ENCODE results near the gene HHLA2. TPM values are rescaled to one million over a fixed set of nuclear protein-coding genes. Genes with fewer than 3 reads are reported as not detected.
A peak's percentile ranks its signal among the peaks of the same experiment; 100 is the strongest.

HHLA2 gene
- total and polyA plus RNA-seq, 5 donors = not detected

DNA sequence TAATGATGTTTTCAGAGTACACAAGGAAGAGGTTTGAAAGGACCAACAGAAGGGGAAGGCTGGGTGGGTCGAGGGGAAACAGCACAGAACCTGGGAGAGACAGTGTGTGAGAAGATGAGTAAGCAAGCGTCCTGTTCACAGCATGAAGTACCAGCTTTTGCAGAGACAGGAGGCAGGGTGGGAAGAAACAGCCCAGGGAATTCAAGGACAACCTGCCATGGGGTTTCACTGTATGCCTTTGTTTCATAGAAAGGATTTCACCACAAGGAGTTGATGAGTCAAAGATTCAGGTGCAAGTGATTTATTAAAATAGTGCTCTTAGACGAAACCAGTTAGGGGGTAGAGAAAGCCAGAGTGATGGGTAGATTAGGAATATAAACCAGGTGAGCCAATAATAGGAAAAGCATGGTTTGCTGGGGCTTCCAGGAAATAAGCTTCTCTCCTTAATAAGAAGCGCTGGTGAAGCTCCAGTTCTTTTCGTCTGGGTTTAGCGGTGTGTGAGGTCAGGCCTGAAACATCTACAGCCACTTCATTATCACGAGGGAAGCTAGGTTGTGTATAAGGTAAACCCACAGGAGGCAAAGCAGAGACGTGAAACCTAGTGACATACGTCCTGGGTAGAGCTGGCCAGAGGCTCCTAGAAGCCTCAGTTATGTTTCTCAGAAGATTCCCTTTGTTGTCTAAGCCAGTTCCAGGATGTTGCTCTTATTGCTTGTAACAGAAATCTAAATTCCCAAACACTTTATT lies 3.9 kb downstream of the HHLA2 start:
- Histone ChIP-seq H3K4me1 (ENCODE audit: control insufficient read depth, insufficient read depth, low read length) (peaks cover 4% of the 10 kb centered on the region), H3K9me3 (ENCODE audit: control insufficient read depth, low read length) (no peaks in the 10 kb centered on the region), H3K27me3 (ENCODE audit: control insufficient read depth, insufficient read depth) (no peaks in the 10 kb centered on the region), H3K27ac (ENCODE audit: low read length) (no peak overlapping the region), H3K4me3 (ENCODE audit: low read length) (no peak overlapping the region)
- intact Hi-C loops (cut with DNase I) = no loop called here
- WGBS = 71% methylated on average over 9 of the region's 9 CpGs
- DNase-seq (no peak), ATAC-seq (no peak)

GRCh38 chr3:108301695-108302404 lies 5.5 kb downstream of the HHLA2 start:
- Histone ChIP-seq H3K27me3 (ENCODE audit: control insufficient read depth, insufficient read depth) (no peaks in the 10 kb centered on the region), H3K4me1 (ENCODE audit: control insufficient read depth, insufficient read depth, low read length) (peaks cover 4% of the 10 kb centered on the region), H3K4me3 (ENCODE audit: low read length) (no peak overlapping the region), H3K27ac (ENCODE audit: low read length) (no peak overlapping the region), H3K9me3 (ENCODE audit: control insufficient read depth, low read length) (no peaks in the 10 kb centered on the region)
- ATAC-seq (no peak), DNase-seq (no peak)
- 81% methylated on average over 5 of the region's 5 CpGs for WGBS
- intact Hi-C loops (cut with DNase I) = no loop called here

GRCh38 chr3:108302570-108302969 lies 6.2 kb downstream of the HHLA2 start:
- no peaks in the 10 kb centered on the region for H3K9me3 ChIP-seq (ENCODE audit: control insufficient read depth, low read length)
- 93% methylated on average over 4 of the region's 4 CpGs for WGBS
- intact Hi-C loops (cut with DNase I) = no loop called here
- peaks cover 4% of the 10 kb centered on the region for H3K4me1 ChIP-seq (ENCODE audit: control insufficient read depth, insufficient read depth, low read length)
- ATAC-seq = no peak
- DNase-seq = no peak
- H3K27ac ChIP-seq (ENCODE audit: low read length) = no peak overlapping the region
- no peak overlapping the region for H3K4me3 ChIP-seq (ENCODE audit: low read length)
- no peaks in the 10 kb centered on the region for H3K27me3 ChIP-seq (ENCODE audit: control insufficient read depth, insufficient read depth)

DNA sequence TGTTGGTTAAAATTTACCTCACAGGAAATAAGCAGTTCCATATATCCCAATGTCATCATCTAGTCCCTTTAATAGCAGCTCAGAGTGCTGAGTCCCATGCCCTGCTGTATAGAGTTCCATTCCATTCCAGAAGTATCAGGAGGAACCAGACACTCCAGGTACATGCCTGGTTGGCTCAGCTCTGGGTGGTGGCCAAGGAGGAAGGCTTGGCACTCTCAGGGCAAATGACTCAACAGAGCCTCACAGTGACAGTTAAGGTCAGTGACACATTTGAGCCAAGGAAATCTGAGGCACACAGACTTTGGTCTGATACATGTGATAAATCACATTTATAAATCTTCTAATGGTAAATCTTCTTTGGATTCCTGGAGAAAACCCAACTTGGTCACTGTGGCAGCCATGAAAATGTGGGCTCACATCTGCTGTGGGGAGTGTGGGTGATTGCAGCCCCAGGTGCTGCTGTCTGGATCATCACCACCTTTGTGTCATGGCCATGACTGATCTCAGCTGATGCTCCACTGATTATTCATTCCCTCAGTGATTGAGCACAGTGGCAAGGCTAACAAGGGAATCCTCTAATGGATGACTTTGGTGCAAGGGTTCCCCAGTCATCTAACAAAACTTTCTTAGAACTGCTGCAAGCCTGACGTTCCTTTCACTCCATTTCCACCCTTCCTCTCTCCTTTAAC lies 9.3 kb downstream of the HHLA2 start:
- WGBS = 58% methylated on average over 1 of the region's 1 CpG
- no peak for ATAC-seq
- H3K27ac ChIP-seq (ENCODE audit: low read length) = no peak overlapping the region
- no peaks in the 10 kb centered on the region for H3K27me3 ChIP-seq (ENCODE audit: control insufficient read depth, insufficient read depth)
- H3K4me3 ChIP-seq (ENCODE audit: low read length) = no peak overlapping the region
- no peak for DNase-seq
- H3K9me3 ChIP-seq (ENCODE audit: control insufficient read depth, low read length) = no peaks in the 10 kb centered on the region
- no peaks in the 10 kb centered on the region for H3K4me1 ChIP-seq (ENCODE audit: control insufficient read depth, insufficient read depth, low read length)
- intact Hi-C loops (cut with DNase I) = no loop called here

DNA sequence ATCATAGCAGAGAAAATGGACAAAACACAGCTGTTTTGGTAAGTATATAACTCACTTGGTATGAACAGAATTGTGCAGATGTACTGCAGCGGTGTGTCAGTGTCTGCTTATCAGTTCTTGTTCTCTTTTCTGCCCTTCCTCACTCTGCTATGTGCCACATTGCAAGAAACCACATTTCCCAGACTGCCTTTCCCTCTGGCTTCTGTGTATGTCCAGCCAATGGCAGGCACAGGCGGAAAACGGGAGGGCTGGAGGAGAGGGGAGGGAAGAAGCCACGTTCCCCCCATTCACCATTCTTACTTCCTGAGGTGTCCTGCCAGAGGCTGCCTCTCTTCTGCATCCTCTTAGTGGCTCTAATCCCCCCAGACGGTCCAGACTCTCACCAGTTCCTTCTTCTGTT lies 15.4 kb downstream of the HHLA2 start:
- intact Hi-C loops (cut with DNase I) = no loop called here
- 20% methylated on average over 5 of the region's 5 CpGs for WGBS
- no peak overlapping the region for H3K4me3 ChIP-seq (ENCODE audit: low read length)
- ATAC-seq (peak in 1 of 2 donors; percentile 47), DNase-seq (no peak)
- no peak overlapping the region for H3K27ac ChIP-seq (ENCODE audit: low read length)
- no peaks in the 10 kb centered on the region for H3K4me1 ChIP-seq (ENCODE audit: control insufficient read depth, insufficient read depth, low read length)
- no peaks in the 10 kb centered on the region for H3K9me3 ChIP-seq (ENCODE audit: control insufficient read depth, low read length)
- H3K27me3 ChIP-seq (ENCODE audit: control insufficient read depth, insufficient read depth) = no peaks in the 10 kb centered on the region

- ATAC-seq (no peak), DNase-seq (no peak)
- Histone ChIP-seq H3K27me3 (ENCODE audit: control insufficient read depth, insufficient read depth) (no peaks in the 10 kb centered on the region), H3K4me1 (ENCODE audit: control insufficient read depth, insufficient read depth, low read length) (no peaks in the 10 kb centered on the region), H3K27ac (ENCODE audit: low read length) (no peak overlapping the region), H3K9me3 (ENCODE audit: control insufficient read depth, low read length) (no peaks in the 10 kb centered on the region), H3K4me3 (ENCODE audit: low read length) (no peak overlapping the region)
- intact Hi-C loops (cut with DNase I) = no loop called here
- WGBS = 49% methylated on average over 1 of the region's 1 CpG
Measured at GRCh38 chr3:108312656-108313055, 16.3 kb downstream of the HHLA2 start.

GRCh38 chr3:108315767-108316301 lies 19.5 kb downstream of the HHLA2 start:
- DNase-seq = no peak
- intact Hi-C loops (cut with DNase I) = no loop called here
- Histone ChIP-seq H3K4me1 (ENCODE audit: control insufficient read depth, insufficient read depth, low read length) (no peaks in the 10 kb centered on the region), H3K27me3 (ENCODE audit: control insufficient read depth, insufficient read depth) (no peaks in the 10 kb centered on the region), H3K9me3 (ENCODE audit: control insufficient read depth, low read length) (no peaks in the 10 kb centered on the region), H3K4me3 (ENCODE audit: low read length) (no peak overlapping the region), H3K27ac (ENCODE audit: low read length) (no peak overlapping the region)
- no peak for ATAC-seq
- WGBS = 82% methylated on average over 2 of the region's 2 CpGs

DNA sequence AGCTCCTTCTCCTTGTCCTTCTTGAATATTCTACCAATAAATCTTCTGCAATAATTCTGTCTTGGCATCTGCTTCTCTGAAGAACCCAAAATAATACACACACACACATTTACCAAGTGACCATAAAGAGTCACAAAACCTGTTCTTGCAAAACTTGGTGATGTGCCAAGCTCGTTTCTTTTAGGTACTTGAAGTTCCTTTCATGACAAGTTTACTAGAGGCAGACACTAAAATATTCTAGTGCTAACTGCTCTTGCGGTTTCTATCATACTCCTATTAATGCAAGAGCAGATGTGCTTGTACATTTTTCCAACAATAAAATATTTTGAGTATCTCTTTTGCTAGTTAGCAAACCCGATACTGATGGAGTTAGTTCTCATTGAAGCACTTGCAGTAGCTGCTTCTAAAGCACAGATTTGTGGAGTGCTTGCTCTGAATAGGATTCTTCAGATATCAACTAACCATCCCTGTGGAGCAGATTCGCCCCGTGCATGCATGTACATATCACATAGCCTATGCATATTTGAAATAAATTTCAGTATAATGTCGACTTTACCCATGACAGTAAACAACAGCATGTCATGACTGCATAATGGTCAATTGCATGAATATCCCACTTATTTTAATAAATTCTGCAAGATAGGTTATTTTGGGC lies 23.2 kb downstream of the HHLA2 start:
- Histone ChIP-seq H3K27me3 (ENCODE audit: control insufficient read depth, insufficient read depth) (no peaks in the 10 kb centered on the region), H3K9me3 (ENCODE audit: control insufficient read depth, low read length) (no peaks in the 10 kb centered on the region), H3K4me1 (ENCODE audit: control insufficient read depth, insufficient read depth, low read length) (no peaks in the 10 kb centered on the region), H3K27ac (ENCODE audit: low read length) (no peak overlapping the region), H3K4me3 (ENCODE audit: low read length) (no peak overlapping the region)
- DNase-seq (no peak), ATAC-seq (no peak)
- intact Hi-C loops (cut with DNase I) = no loop called here
- WGBS = 53% methylated on average over 6 of the region's 6 CpGs

GRCh38 chr3:108320746-108321350 lies 24.5 kb downstream of the HHLA2 start:
- WGBS = 77% methylated on average over 6 of the region's 6 CpGs
- H3K27me3 ChIP-seq (ENCODE audit: control insufficient read depth, insufficient read depth) = no peaks in the 10 kb centered on the region
- DNase-seq (no peak), ATAC-seq (no peak)
- no peaks in the 10 kb centered on the region for H3K9me3 ChIP-seq (ENCODE audit: control insufficient read depth, low read length)
- H3K4me3 ChIP-seq (ENCODE audit: low read length) = no peak overlapping the region
- intact Hi-C loops (cut with DNase I) = no loop called here
- H3K27ac ChIP-seq (ENCODE audit: low read length) = no peak overlapping the region
- no peaks in the 10 kb centered on the region for H3K4me1 ChIP-seq (ENCODE audit: control insufficient read depth, insufficient read depth, low read length)

DNA sequence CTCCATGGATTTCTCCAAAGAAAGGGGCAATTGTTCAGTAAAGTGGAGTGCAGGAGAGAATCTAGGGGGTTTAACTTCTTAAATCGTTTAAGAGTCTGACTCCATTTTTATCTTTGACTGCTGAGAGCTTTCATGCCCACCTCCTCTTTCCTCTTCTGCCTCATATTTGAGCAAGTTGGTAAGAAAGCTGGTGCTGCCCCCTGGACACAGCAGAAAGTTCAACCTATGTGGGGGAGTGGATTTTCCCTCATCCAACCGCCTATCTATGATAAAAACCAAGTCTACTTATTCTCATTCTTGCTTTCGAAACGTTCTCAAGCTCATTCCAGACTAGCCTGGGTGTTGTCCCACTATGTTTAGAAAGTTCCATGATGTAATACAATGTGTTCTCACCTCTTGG lies 26.0 kb downstream of the HHLA2 start:
- no peak for DNase-seq
- intact Hi-C loops (cut with DNase I) = no loop called here
- 61% methylated on average over 4 of the region's 4 CpGs for WGBS
- no peaks in the 10 kb centered on the region for H3K9me3 ChIP-seq (ENCODE audit: control insufficient read depth, low read length)
- H3K4me1 ChIP-seq (ENCODE audit: control insufficient read depth, insufficient read depth, low read length) = no peaks in the 10 kb centered on the region
- H3K4me3 ChIP-seq (ENCODE audit: low read length) = no peak overlapping the region
- no peak overlapping the region for H3K27ac ChIP-seq (ENCODE audit: low read length)
- no peaks in the 10 kb centered on the region for H3K27me3 ChIP-seq (ENCODE audit: control insufficient read depth, insufficient read depth)
- ATAC-seq = no peak
